Smooth muscle cell (in vitro differentiated cells): ENCODE data around the gene SRL. TPM values are rescaled to one million over a fixed set of nuclear protein-coding genes. Genes with fewer than 3 reads are reported as not detected.
A peak's percentile ranks its signal among the peaks of the same experiment; 100 is the strongest.

Experiments used
- DNase-seq: peaks from one replicate; lab custom pipeline; 2025; ENCODE audit not compliant: unreplicated experiment; lab: John Stamatoyannopoulos, UW
- H2AFZ ChIP-seq: fragments of 200-600 bp; sonication (generic); 2 replicates; pipeline ENCODE4 v1.6.0; 2016; ENCODE audit warnings: antibody characterized with exemption, low read depth, mild to moderate bottlenecking
- H3F3A ChIP-seq: fragments of 200-600 bp; sonication (generic); 2 replicates; pipeline ENCODE4 v1.6.0; 2017; ENCODE audit warnings: antibody characterized with exemption, low read depth
- H3K27ac ChIP-seq: fragments of 200-600 bp; sonication (generic); 2 replicates; pipeline ENCODE4 v1.5.1; 2016; ENCODE audit warnings: low read depth, mild to moderate bottlenecking
- H3K27me3 ChIP-seq: fragments of 200-600 bp; sonication (generic); 2 replicates; pipeline ENCODE4 v1.6.1; 2016; ENCODE audit warnings: low read depth, mild to moderate bottlenecking
- H3K36me3 ChIP-seq: fragments of 200-600 bp; sonication (generic); 2 replicates; pipeline ENCODE4 v1.5.1; 2016; ENCODE audit warnings: low read depth
- H3K4me1 ChIP-seq: fragments of 200-600 bp; sonication (generic); 2 replicates; pipeline ENCODE4 v1.5.1; 2016; ENCODE audit warnings: low read depth
- H3K4me2 ChIP-seq: fragments of 200-600 bp; sonication (generic); 2 replicates; pipeline ENCODE4 v1.6.0; 2016; ENCODE audit warnings: mild to moderate bottlenecking
- H3K4me3 ChIP-seq: fragments of 200-600 bp; sonication (generic); 2 replicates; pipeline ENCODE4 v1.5.1; 2016; ENCODE audit warnings: mild to moderate bottlenecking
- H3K79me2 ChIP-seq: fragments of 200-600 bp; sonication (generic); 2 replicates; pipeline ENCODE4 v1.6.0; 2016; ENCODE audit warnings: low read depth, mild to moderate bottlenecking
- H3K9ac ChIP-seq: fragments of 200-600 bp; sonication (generic); 2 replicates; pipeline ENCODE4 v1.6.0; 2016; ENCODE audit warnings: low read depth
- H3K9me3 ChIP-seq: fragments of 200-600 bp; sonication (generic); replicated peaks from 2 replicates; pipeline ENCODE4 v1.5.1; 2016; ENCODE audit warnings: low read depth
- H4K20me1 ChIP-seq: fragments of 200-600 bp; sonication (generic); 2 replicates; pipeline ENCODE4 v1.6.0; 2016; ENCODE audit warnings: low read depth
- WGBS: methylation state at CpG from one replicate; pipeline ENCODE4 v1.1.7; 2016; ENCODE audit warnings: low lambda C conversion rate; 5-methylcytosine and 5-hydroxymethylcytosine counted together
- polyA plus RNA-seq: library from polyadenylated mRNA; unstranded; fragments of >200 nt; fragmentation: Nextera tagmentation; extraction: Ambion mirVana; gene quantifications from 2 replicates; pipeline ENCODE4 v1.2.1, GENCODE V29; 2016
- total RNA-seq: library from RNA; depleted of rRNA; stranded (reverse); fragments of >200 nt; gene quantifications from 2 replicates; pipeline ENCODE4 v1.2.3, GENCODE V29; 2014
- TF ChIP-seq, protein P1 (sequence below): fragments of 200-600 bp; sonication (generic); IDR thresholded peaks from 2 replicates; pipeline ENCODE4 v1.5.1; 2017; ENCODE audit warnings: borderline replicate concordance, mild to moderate bottlenecking, antibody characterized with exemption; ENCODE audit not compliant: insufficient read depth, poor library complexity, severe bottlenecking

The SRL gene
- total and polyA plus RNA-seq, 2 experiments from 2014 or later = not detected

DNA sequence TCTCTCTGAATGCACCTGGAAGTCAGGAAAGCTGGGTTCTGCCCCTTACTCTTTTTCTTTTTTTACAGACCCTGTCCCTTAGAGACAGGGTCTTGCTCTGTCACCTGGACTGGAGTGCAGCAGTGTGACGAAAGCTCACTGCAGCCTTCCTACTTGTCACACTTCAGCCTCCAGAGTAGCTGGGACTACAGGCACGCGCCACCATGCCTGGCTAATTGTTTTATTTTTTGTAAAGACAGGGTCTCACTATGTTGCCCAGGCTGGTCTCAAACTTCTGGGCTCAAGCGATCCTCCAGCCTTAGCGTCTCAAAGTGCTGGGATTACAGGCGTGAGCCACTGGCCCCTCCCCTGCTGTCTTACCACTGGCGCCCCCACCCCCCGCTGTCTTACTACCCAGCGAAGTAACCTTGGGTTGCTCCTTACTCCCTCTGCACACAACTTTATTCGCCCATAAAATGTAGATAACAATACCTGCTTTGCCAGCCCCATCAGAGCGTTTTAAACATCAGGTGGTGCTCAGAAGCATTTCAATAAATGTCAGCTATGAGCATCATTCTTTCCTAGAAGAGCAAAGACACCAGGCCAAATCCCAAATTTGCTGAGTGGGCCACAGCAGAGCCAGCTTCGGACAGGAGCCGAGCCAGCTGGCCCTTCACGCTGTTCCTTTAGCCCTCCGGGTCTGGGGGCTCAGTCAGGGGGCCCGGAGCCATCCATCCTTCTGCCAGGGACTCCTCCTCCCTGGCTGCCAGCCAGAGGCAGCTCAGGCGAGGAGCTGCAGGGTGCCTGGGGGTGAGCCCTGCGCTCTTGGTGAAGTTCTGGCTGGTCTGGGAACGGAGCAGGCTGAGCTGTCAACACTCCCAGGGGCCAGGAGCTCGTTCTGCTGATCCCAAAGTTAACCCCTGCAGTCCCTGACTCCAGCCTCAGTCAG is 24.4 kb downstream of the SRL start:
- TF ChIP-seq, protein P1, sequence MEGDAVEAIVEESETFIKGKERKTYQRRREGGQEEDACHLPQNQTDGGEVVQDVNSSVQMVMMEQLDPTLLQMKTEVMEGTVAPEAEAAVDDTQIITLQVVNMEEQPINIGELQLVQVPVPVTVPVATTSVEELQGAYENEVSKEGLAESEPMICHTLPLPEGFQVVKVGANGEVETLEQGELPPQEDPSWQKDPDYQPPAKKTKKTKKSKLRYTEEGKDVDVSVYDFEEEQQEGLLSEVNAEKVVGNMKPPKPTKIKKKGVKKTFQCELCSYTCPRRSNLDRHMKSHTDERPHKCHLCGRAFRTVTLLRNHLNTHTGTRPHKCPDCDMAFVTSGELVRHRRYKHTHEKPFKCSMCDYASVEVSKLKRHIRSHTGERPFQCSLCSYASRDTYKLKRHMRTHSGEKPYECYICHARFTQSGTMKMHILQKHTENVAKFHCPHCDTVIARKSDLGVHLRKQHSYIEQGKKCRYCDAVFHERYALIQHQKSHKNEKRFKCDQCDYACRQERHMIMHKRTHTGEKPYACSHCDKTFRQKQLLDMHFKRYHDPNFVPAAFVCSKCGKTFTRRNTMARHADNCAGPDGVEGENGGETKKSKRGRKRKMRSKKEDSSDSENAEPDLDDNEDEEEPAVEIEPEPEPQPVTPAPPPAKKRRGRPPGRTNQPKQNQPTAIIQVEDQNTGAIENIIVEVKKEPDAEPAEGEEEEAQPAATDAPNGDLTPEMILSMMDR = no peak
- Histone ChIP-seq H3K4me3 (no peak overlapping the region), H3F3A (peaks cover 11% of the 10 kb centered on the region), H3K9me3 (no peaks in the 10 kb centered on the region), H3K79me2 (no peaks in the 10 kb centered on the region), H3K4me1 (peaks cover 11% of the 10 kb centered on the region), H2AFZ (peak overlapping the region; percentile 73), H3K4me2 (peak overlapping the region; percentile 14), H3K36me3 (no peaks in the 10 kb centered on the region), H4K20me1 (no peaks in the 10 kb centered on the region), H3K9ac (no peak overlapping the region), H3K27ac (no peak overlapping the region), H3K27me3 (no peaks in the 10 kb centered on the region)
- 32% methylated on average over 20 of the region's 20 CpGs for WGBS
- no peak for DNase-seq

DNA sequence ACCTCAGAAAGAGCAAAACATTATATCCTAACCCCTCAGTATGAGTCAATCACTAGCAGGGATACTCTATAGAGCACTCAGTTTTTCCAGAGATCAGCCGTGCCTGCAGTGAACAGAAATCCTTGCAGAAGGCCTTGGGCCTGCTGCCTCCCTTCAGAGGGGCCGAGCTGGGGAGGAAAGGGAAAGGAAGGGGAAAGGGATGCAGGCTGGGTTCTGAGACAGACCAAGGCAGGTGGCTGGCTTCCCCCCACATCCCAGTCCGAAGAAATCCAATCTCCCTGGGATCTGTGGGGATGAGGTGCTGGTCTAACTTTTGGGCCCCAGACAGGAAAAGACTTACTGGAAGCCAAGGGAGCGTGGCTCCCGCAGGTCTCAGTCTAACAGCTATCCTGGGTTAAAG is 25.3 kb downstream of the SRL start:
- DNase-seq = no peak
- Histone ChIP-seq H3K36me3 (no peaks in the 10 kb centered on the region), H4K20me1 (no peaks in the 10 kb centered on the region), H3K27me3 (no peaks in the 10 kb centered on the region), H3K4me3 (no peak overlapping the region), H3K27ac (peak overlapping the region; percentile 32), H3F3A (peaks cover 11% of the 10 kb centered on the region), H3K79me2 (no peaks in the 10 kb centered on the region), H2AFZ (no peak overlapping the region), H3K4me1 (peaks cover 11% of the 10 kb centered on the region), H3K9me3 (no peaks in the 10 kb centered on the region), H3K9ac (no peak overlapping the region), H3K4me2 (no peak overlapping the region)
- WGBS = 68% methylated on average over 5 of the region's 5 CpGs
- TF ChIP-seq, protein P1 = no peak

DNA sequence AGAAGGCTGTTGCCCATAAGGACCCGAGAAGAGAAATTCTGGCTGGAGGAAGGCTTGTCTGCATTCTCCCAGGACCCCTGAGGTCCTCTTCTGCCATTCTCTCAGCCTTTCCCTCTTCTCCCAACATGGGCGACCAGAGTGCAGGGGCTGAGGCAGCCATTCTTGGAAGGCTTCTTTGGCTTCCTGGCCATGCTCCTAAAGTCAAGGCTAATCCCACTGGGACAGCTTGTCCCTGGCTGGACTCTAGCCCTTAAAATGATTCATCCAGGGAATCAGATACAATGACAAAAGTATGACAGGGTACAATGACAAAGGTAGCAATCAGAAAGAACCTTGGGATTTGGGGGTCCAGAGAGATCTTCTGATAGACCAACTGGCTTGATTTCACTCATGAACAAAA is 26.8 kb downstream of the SRL start:
- Histone ChIP-seq H3K79me2 (no peaks in the 10 kb centered on the region), H4K20me1 (no peaks in the 10 kb centered on the region), H3K4me2 (no peak overlapping the region), H3K36me3 (no peaks in the 10 kb centered on the region), H2AFZ (no peak overlapping the region), H3K9ac (no peak overlapping the region), H3K4me3 (no peak overlapping the region), H3K4me1 (peaks cover 11% of the 10 kb centered on the region), H3K9me3 (no peaks in the 10 kb centered on the region), H3F3A (peaks cover 11% of the 10 kb centered on the region), H3K27ac (no peak overlapping the region), H3K27me3 (no peaks in the 10 kb centered on the region)
- TF ChIP-seq, protein P1 = no peak
- WGBS = 96% methylated on average over 2 of the region's 2 CpGs
- DNase-seq = no peak
